T-helper 2 cell treated with Interferon-gamma antibody and Interleukin-4, amounts not matched to agents 100 ng/mL and 5 ng/mL, for 36 hours (primary cell): Measurements from ENCODE around the gene CISH. TPM values are rescaled to one million over a fixed set of nuclear protein-coding genes. Genes with fewer than 3 reads are reported as not detected.

Experiments
- intact Hi-C: fragments of 100-400 bp; cut with micrococcal nuclease; formaldehyde crosslinking; loops from one replicate; pipeline ENCODE4 v1.15.1; 2023
- total RNA-seq: library from RNA; stranded (reverse); gene quantifications from 2 replicates; pipeline ENCODE4 v1.2.3, GENCODE V29; 2022

The CISH gene
- total RNA-seq, 1 donor from 2014 or later, result 385 TPM

- intact Hi-C loops, result loop anchor here (1.0 kb wide), 2 partner anchors 11 to 28 kb away; no protein-coding TSS in a partner anchor
These were observed 10.6 kb downstream of the CISH start for GRCh38 chr3:50600841-50601591.

GRCh38 chr3:50600141-50600753 is 11.3 kb downstream of the CISH start:
- intact Hi-C loops, result no loop called here

GRCh38 chr3:50599716-50600118 is 11.9 kb downstream of the CISH start:
- intact Hi-C loops, result no loop called here

- intact Hi-C loops, result no loop called here
These were observed 12.4 kb downstream of the CISH start for GRCh38 chr3:50599115-50599715.

GRCh38 chr3:50594253-50594785 is 17.3 kb downstream of the CISH start:
- intact Hi-C loops, result no loop called here

- intact Hi-C loops, result no loop called here
These were observed 19.0 kb downstream of the CISH start for GRCh38 chr3:50592568-50592967.

GRCh38 chr3:50591196-50591741 is 20.3 kb downstream of the CISH start:
- intact Hi-C loops, result loop anchor here (1.0 kb wide), 1 partner anchor 23 kb away; no protein-coding TSS in a partner anchor

GRCh38 chr3:50588759-50589433 is 22.7 kb downstream of the CISH start:
- intact Hi-C loops, result no loop called here

GRCh38 chr3:50587806-50588758 is 23.5 kb downstream of the CISH start:
- intact Hi-C loops, result no loop called here

- intact Hi-C loops, result no loop called here
These were observed 24.2 kb downstream of the CISH start for GRCh38 chr3:50587373-50587772.

GRCh38 chr3:50586763-50587070 is 24.9 kb downstream of the CISH start:
- intact Hi-C loops, result no loop called here

- intact Hi-C loops, result no loop called here
These were observed 25.4 kb downstream of the CISH start for GRCh38 chr3:50585919-50586762.

GRCh38 chr3:50584391-50584790 is 27.2 kb downstream of the CISH start:
- intact Hi-C loops, result no loop called here

GRCh38 chr3:50583897-50584296 is 27.7 kb downstream of the CISH start:
- intact Hi-C loops, result no loop called here

- intact Hi-C loops, result no loop called here
These were observed 29.5 kb downstream of the CISH start for GRCh38 chr3:50582083-50582482.

GRCh38 chr3:50581459-50581842 is 30.1 kb downstream of the CISH start:
- intact Hi-C loops, result no loop called here

- intact Hi-C loops, result no loop called here
These were observed 30.7 kb downstream of the CISH start for GRCh38 chr3:50580683-50581458.

GRCh38 chr3:50577348-50577747 is 34.2 kb downstream of the CISH start:
- intact Hi-C loops, result no loop called here

GRCh38 chr3:50575372-50575771 is 36.2 kb downstream of the CISH start:
- intact Hi-C loops, result no loop called here
